HL-60 (cell line): ENCODE measurements around the gene ZFHX3.

ENCODE experiments used
- DNase-seq, 2 experiments: peaks; one replicate each; pipeline ENCODE4 v3.0.0-alpha.2; 2010 to 2020; ENCODE audit warnings: low read depth in 1 of 2, low spot score in 1 of 2
- H3K27ac ChIP-seq: fragments of 250-450 bp; sonication (Bioruptor Pico); replicated peaks from 2 replicates; pipeline ENCODE4 v1.5.1; 2020; ENCODE audit warnings: mild to moderate bottlenecking, moderate library complexity
- H3K27me3 ChIP-seq: fragments of 250-450 bp; sonication (Bioruptor Pico); 2 replicates; pipeline ENCODE4 v1.5.1; 2021; ENCODE audit warnings: mild to moderate bottlenecking, moderate library complexity; ENCODE audit not compliant: insufficient read depth, poor library complexity, severe bottlenecking
- H3K4me3 ChIP-seq: replicated peaks from 2 replicates; pipeline ENCODE4 v1.5.1; 2011; ENCODE audit warnings: mild to moderate bottlenecking, control low read depth, low read length; ENCODE audit not compliant: insufficient read depth
- GABPA ChIP-seq: IDR thresholded peaks from 2 replicates; pipeline ENCODE4 v1.6.1; 2012; ENCODE audit warnings: low read depth
- POLR2AphosphoS5 ChIP-seq: IDR thresholded peaks from 2 replicates; pipeline ENCODE4 v1.6.1; 2012; ENCODE audit warnings: low read depth
- SPI1 ChIP-seq: IDR thresholded peaks from 2 replicates; pipeline ENCODE4 v1.6.1; 2012; ENCODE audit warnings: low read depth, mild to moderate bottlenecking, borderline replicate concordance
- TF ChIP-seq, protein P1 (sequence below): IDR thresholded peaks from one replicate; pipeline ENCODE4 v1.5.1; 2011; ENCODE audit warnings: low read length, control low read depth, inconsistent platforms; ENCODE audit not compliant: insufficient read depth
- TF ChIP-seq, protein P2 (sequence below): IDR thresholded peaks from 2 replicates; pipeline ENCODE4 v1.6.1; 2012; ENCODE audit warnings: low read depth; ENCODE audit not compliant: insufficient replicate concordance

The ZFHX3 gene

GRCh38 chr16:72788269-72788809, 259.6 kb downstream of the ZFHX3 start:
- H3K27me3 ChIP-seq, result no peaks in the 10 kb centered on the region
- H3K4me3 ChIP-seq, result peak overlapping the region; percentile 43
- peak; percentile 52 to 86 for DNase-seq
- TF ChIP-seq, protein P1, sequence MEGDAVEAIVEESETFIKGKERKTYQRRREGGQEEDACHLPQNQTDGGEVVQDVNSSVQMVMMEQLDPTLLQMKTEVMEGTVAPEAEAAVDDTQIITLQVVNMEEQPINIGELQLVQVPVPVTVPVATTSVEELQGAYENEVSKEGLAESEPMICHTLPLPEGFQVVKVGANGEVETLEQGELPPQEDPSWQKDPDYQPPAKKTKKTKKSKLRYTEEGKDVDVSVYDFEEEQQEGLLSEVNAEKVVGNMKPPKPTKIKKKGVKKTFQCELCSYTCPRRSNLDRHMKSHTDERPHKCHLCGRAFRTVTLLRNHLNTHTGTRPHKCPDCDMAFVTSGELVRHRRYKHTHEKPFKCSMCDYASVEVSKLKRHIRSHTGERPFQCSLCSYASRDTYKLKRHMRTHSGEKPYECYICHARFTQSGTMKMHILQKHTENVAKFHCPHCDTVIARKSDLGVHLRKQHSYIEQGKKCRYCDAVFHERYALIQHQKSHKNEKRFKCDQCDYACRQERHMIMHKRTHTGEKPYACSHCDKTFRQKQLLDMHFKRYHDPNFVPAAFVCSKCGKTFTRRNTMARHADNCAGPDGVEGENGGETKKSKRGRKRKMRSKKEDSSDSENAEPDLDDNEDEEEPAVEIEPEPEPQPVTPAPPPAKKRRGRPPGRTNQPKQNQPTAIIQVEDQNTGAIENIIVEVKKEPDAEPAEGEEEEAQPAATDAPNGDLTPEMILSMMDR, result no peak
- TF ChIP-seq SPI1, result peak; percentile 57; the same call in 1 of the 2 replicates
- peak; percentile 95 for TF ChIP-seq POLR2AphosphoS5
- no peak for TF ChIP-seq GABPA
- TF ChIP-seq, protein P2, sequence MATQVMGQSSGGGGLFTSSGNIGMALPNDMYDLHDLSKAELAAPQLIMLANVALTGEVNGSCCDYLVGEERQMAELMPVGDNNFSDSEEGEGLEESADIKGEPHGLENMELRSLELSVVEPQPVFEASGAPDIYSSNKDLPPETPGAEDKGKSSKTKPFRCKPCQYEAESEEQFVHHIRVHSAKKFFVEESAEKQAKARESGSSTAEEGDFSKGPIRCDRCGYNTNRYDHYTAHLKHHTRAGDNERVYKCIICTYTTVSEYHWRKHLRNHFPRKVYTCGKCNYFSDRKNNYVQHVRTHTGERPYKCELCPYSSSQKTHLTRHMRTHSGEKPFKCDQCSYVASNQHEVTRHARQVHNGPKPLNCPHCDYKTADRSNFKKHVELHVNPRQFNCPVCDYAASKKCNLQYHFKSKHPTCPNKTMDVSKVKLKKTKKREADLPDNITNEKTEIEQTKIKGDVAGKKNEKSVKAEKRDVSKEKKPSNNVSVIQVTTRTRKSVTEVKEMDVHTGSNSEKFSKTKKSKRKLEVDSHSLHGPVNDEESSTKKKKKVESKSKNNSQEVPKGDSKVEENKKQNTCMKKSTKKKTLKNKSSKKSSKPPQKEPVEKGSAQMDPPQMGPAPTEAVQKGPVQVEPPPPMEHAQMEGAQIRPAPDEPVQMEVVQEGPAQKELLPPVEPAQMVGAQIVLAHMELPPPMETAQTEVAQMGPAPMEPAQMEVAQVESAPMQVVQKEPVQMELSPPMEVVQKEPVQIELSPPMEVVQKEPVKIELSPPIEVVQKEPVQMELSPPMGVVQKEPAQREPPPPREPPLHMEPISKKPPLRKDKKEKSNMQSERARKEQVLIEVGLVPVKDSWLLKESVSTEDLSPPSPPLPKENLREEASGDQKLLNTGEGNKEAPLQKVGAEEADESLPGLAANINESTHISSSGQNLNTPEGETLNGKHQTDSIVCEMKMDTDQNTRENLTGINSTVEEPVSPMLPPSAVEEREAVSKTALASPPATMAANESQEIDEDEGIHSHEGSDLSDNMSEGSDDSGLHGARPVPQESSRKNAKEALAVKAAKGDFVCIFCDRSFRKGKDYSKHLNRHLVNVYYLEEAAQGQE, result peak; percentile 43
- peak overlapping the region; percentile 87 for H3K27ac ChIP-seq

- Histone ChIP-seq H3K27ac (peak overlapping the region; percentile 87), H3K27me3 (no peaks in the 10 kb centered on the region), H3K4me3 (peak overlapping the region; percentile 43)
- peak; percentile 89 to 94 for DNase-seq
- TF ChIP-seq, protein P1, result no peak
- peak; percentile 28; the same call in 1 of the 2 replicates for TF ChIP-seq SPI1
- TF ChIP-seq GABPA, result no peak
- TF ChIP-seq POLR2AphosphoS5, result peak; percentile 82
- TF ChIP-seq, protein P2, result no peak
These were observed 260.2 kb downstream of the ZFHX3 start for GRCh38 chr16:72787514-72788268.

GRCh38 chr16:72787130-72787513, 260.8 kb downstream of the ZFHX3 start:
- DNase-seq, result no peak
- peak overlapping the region; percentile 29 for H3K4me3 ChIP-seq
- TF ChIP-seq GABPA (no peak), POLR2AphosphoS5 (no peak), SPI1 (no peak)
- TF ChIP-seq, protein P1, result no peak
- TF ChIP-seq, protein P2, result no peak
- H3K27me3 ChIP-seq, result no peaks in the 10 kb centered on the region
- H3K27ac ChIP-seq, result peak overlapping the region; percentile 87
